HL-60 (cell line): ENCODE results near the gene STIMATE.

ENCODE experiments used
- DNase-seq, 2 experiments: peaks; one replicate each; pipeline ENCODE4 v3.0.0-alpha.2; 2010 to 2020; ENCODE audit warnings: low read depth in 1 of 2, low spot score in 1 of 2
- H3K27ac ChIP-seq: fragments of 250-450 bp; sonication (Bioruptor Pico); replicated peaks from 2 replicates; pipeline ENCODE4 v1.5.1; 2020; ENCODE audit warnings: mild to moderate bottlenecking, moderate library complexity
- H3K27me3 ChIP-seq: fragments of 250-450 bp; sonication (Bioruptor Pico); 2 replicates; pipeline ENCODE4 v1.5.1; 2021; ENCODE audit warnings: mild to moderate bottlenecking, moderate library complexity; ENCODE audit not compliant: insufficient read depth, poor library complexity, severe bottlenecking
- H3K4me3 ChIP-seq: replicated peaks from 2 replicates; pipeline ENCODE4 v1.5.1; 2011; ENCODE audit warnings: mild to moderate bottlenecking, control low read depth, low read length; ENCODE audit not compliant: insufficient read depth
- GABPA ChIP-seq: IDR thresholded peaks from 2 replicates; pipeline ENCODE4 v1.6.1; 2012; ENCODE audit warnings: low read depth
- POLR2AphosphoS5 ChIP-seq: IDR thresholded peaks from 2 replicates; pipeline ENCODE4 v1.6.1; 2012; ENCODE audit warnings: low read depth
- SPI1 ChIP-seq: IDR thresholded peaks from 2 replicates; pipeline ENCODE4 v1.6.1; 2012; ENCODE audit warnings: low read depth, mild to moderate bottlenecking, borderline replicate concordance
- TF ChIP-seq, protein P1 (sequence below): IDR thresholded peaks from 2 replicates; pipeline ENCODE4 v1.6.1; 2012; ENCODE audit warnings: low read depth; ENCODE audit not compliant: insufficient replicate concordance
- TF ChIP-seq, protein P2 (sequence below): IDR thresholded peaks from one replicate; pipeline ENCODE4 v1.5.1; 2011; ENCODE audit warnings: low read length, control low read depth, inconsistent platforms; ENCODE audit not compliant: insufficient read depth

STIMATE gene

DNA sequence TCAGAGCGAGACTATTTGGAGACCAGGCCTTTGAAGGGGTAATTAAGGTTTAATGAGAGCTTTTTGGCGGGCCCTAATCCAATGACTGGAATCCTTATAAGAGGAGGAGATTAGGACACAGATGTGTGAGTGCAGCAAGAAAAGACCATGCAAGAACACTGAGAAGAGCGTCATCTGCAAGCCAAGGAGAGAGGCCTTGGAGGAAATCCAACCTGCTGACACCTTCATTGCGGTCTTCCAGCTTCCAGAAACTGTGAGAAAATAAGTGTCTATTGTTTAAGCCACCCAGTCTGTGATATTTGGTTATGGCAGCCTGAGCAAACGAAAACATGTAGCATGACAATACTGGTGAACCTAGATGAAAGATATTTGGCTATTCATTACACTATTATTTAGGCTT is 39.5 kb downstream of the STIMATE start:
- H3K27ac ChIP-seq = no peak overlapping the region
- no peak overlapping the region for H3K4me3 ChIP-seq
- no peak for DNase-seq
- no peak for TF ChIP-seq POLR2AphosphoS5
- no peak for TF ChIP-seq SPI1
- TF ChIP-seq, protein P1, sequence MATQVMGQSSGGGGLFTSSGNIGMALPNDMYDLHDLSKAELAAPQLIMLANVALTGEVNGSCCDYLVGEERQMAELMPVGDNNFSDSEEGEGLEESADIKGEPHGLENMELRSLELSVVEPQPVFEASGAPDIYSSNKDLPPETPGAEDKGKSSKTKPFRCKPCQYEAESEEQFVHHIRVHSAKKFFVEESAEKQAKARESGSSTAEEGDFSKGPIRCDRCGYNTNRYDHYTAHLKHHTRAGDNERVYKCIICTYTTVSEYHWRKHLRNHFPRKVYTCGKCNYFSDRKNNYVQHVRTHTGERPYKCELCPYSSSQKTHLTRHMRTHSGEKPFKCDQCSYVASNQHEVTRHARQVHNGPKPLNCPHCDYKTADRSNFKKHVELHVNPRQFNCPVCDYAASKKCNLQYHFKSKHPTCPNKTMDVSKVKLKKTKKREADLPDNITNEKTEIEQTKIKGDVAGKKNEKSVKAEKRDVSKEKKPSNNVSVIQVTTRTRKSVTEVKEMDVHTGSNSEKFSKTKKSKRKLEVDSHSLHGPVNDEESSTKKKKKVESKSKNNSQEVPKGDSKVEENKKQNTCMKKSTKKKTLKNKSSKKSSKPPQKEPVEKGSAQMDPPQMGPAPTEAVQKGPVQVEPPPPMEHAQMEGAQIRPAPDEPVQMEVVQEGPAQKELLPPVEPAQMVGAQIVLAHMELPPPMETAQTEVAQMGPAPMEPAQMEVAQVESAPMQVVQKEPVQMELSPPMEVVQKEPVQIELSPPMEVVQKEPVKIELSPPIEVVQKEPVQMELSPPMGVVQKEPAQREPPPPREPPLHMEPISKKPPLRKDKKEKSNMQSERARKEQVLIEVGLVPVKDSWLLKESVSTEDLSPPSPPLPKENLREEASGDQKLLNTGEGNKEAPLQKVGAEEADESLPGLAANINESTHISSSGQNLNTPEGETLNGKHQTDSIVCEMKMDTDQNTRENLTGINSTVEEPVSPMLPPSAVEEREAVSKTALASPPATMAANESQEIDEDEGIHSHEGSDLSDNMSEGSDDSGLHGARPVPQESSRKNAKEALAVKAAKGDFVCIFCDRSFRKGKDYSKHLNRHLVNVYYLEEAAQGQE = no peak
- TF ChIP-seq GABPA = no peak
- TF ChIP-seq, protein P2, sequence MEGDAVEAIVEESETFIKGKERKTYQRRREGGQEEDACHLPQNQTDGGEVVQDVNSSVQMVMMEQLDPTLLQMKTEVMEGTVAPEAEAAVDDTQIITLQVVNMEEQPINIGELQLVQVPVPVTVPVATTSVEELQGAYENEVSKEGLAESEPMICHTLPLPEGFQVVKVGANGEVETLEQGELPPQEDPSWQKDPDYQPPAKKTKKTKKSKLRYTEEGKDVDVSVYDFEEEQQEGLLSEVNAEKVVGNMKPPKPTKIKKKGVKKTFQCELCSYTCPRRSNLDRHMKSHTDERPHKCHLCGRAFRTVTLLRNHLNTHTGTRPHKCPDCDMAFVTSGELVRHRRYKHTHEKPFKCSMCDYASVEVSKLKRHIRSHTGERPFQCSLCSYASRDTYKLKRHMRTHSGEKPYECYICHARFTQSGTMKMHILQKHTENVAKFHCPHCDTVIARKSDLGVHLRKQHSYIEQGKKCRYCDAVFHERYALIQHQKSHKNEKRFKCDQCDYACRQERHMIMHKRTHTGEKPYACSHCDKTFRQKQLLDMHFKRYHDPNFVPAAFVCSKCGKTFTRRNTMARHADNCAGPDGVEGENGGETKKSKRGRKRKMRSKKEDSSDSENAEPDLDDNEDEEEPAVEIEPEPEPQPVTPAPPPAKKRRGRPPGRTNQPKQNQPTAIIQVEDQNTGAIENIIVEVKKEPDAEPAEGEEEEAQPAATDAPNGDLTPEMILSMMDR = no peak
- H3K27me3 ChIP-seq = no peaks in the 10 kb centered on the region

DNA sequence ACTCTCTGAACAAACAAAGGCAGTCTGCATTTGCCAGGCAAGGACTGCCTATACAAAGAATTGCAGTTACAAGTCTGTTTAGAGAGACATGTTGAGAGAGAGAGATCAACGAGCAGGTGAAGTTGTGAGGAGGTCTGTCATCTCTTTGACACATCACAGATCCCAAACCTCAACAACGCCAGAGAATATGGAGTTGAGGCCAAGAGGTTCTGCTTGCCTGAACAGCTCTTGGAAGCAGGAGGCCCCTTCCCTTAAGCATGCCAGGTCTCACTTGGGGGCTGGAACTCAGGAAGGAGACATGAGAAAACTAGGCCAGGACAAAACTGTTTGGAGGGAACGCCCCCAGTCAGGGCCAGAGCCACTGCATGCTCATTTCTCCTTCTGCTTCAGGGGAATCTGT is 40.2 kb downstream of the STIMATE start:
- no peak for DNase-seq
- Histone ChIP-seq H3K4me3 (no peak overlapping the region), H3K27ac (no peak overlapping the region), H3K27me3 (no peaks in the 10 kb centered on the region)
- TF ChIP-seq GABPA = no peak
- TF ChIP-seq, protein P2 = no peak
- TF ChIP-seq, protein P1 = no peak

DNA sequence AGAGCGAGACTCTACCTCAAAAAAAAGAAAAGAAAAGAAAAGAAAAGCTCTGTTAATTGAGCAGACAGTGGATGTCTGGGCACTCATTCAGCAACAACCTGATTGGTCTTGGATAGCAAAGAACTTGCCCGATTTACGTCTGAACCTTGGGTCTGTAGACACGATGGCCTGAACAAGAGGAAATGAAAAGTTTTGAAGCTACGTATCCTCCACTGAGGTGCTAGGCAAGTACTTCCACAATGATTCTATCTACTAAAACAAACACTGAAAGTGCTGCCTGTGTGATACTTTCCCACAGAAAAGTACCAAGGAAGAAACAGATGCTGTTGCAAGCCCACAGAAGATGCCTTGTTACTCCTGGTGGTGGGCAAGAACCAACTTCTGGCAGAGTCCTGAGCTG is 40.7 kb downstream of the STIMATE start:
- Histone ChIP-seq H3K27ac (no peak overlapping the region), H3K4me3 (no peak overlapping the region), H3K27me3 (no peaks in the 10 kb centered on the region)
- DNase-seq = no peak
- TF ChIP-seq, protein P2 = no peak
- TF ChIP-seq SPI1 = no peak
- TF ChIP-seq, protein P1 = no peak
- TF ChIP-seq GABPA = no peak
- TF ChIP-seq POLR2AphosphoS5 = no peak
